HEK293 (cell line): ENCODE measurements around the gene DPT.

ENCODE experiments used
- TCF7L2 ChIP-seq: IDR thresholded peaks from 2 replicates; pipeline ENCODE4 v1.6.1; 2011; ENCODE audit warnings: low read depth, mild to moderate bottlenecking, inconsistent platforms, low read length, moderate library complexity, borderline replicate concordance
- ZBTB11 ChIP-seq: fragments of 450-650 bp; formaldehyde crosslinking; conservative IDR thresholded peaks from 2 replicates; pipeline ENCODE4 v1.5.1; 2016; ENCODE audit warnings: low read depth, missing biosample characterization, missing genetic modification characterization
- ZEB2 ChIP-seq: fragments of 450-650 bp; formaldehyde crosslinking; IDR thresholded peaks from 2 replicates; pipeline ENCODE4 v1.5.1; 2016; ENCODE audit warnings: missing biosample characterization, missing genetic modification characterization
- TF ChIP-seq, protein P1 (sequence below): fragments of 450-650 bp; formaldehyde crosslinking; IDR thresholded peaks from 2 replicates; pipeline ENCODE4 v1.5.1; 2016; ENCODE audit warnings: missing biosample characterization, missing genetic modification characterization

DNA sequence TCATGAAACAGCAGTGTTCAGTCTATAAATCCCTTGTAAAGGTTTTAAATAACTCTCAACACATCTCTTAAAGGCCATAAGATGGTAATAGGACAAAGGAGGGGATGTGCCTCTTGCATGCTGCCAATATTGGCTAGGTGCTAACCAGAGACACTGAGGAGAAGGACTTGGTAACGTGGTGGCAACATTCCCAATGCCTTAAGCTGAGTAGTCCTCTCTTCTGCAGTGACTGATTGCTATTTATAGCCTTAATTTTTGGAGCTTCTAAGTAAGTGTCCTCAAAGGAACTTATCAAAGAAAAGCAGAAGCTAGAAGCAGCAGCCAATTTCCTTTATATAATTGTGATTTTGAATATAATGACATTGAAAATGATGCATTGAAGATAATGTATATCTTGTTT is 63.0 kb downstream of the DPT start:
- TF ChIP-seq TCF7L2 (no peak), ZEB2 (no peak), ZBTB11 (tag by site-specific recombination) (no peak)
- TF ChIP-seq, protein P1, sequence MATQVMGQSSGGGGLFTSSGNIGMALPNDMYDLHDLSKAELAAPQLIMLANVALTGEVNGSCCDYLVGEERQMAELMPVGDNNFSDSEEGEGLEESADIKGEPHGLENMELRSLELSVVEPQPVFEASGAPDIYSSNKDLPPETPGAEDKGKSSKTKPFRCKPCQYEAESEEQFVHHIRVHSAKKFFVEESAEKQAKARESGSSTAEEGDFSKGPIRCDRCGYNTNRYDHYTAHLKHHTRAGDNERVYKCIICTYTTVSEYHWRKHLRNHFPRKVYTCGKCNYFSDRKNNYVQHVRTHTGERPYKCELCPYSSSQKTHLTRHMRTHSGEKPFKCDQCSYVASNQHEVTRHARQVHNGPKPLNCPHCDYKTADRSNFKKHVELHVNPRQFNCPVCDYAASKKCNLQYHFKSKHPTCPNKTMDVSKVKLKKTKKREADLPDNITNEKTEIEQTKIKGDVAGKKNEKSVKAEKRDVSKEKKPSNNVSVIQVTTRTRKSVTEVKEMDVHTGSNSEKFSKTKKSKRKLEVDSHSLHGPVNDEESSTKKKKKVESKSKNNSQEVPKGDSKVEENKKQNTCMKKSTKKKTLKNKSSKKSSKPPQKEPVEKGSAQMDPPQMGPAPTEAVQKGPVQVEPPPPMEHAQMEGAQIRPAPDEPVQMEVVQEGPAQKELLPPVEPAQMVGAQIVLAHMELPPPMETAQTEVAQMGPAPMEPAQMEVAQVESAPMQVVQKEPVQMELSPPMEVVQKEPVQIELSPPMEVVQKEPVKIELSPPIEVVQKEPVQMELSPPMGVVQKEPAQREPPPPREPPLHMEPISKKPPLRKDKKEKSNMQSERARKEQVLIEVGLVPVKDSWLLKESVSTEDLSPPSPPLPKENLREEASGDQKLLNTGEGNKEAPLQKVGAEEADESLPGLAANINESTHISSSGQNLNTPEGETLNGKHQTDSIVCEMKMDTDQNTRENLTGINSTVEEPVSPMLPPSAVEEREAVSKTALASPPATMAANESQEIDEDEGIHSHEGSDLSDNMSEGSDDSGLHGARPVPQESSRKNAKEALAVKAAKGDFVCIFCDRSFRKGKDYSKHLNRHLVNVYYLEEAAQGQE, result no peak
